Measurements from ENCODE around the gene RTL1.

RTL1 gene

GRCh38 chr14:100874411-100875091 is 29.0 kb downstream of the RTL1 start:
- TF ChIP-seq EP300 (IDR thresholded peaks at IDR 0.05; ENCODE audit: borderline replicate concordance) = no peak
- TF ChIP-seq USF1 (IDR thresholded peaks at IDR 0.05) = no peak
- TF ChIP-seq EGR1 (IDR thresholded peaks at IDR 0.05) = no peak
- TF ChIP-seq YY1 (IDR thresholded peaks at IDR 0.05; ENCODE audit: low read depth) = no peak
- TF ChIP-seq ZBTB7A (IDR thresholded peaks at IDR 0.05; ENCODE audit: low read depth) = no peak
- TF ChIP-seq TAF1 (IDR thresholded peaks at IDR 0.05; ENCODE audit: low read depth) = no peak
- no peak for TF ChIP-seq CREB1 (IDR thresholded peaks at IDR 0.05; ENCODE audit: low read depth)
- no peak for TF ChIP-seq TCF12 (IDR thresholded peaks at IDR 0.05; ENCODE audit: low read depth)
- no peak for TF ChIP-seq FOXM1 (IDR thresholded peaks at IDR 0.05; ENCODE audit: borderline replicate concordance, low read depth)

GRCh38 chr14:100874051-100874410 is 29.5 kb downstream of the RTL1 start:
- TF ChIP-seq TCF12 (IDR thresholded peaks at IDR 0.05; ENCODE audit: low read depth) (no peak), NFIC (IDR thresholded peaks at IDR 0.05) (no peak)

GRCh38 chr14:100873096-100873482 is 30.4 kb downstream of the RTL1 start:
- TF ChIP-seq TAF1 (IDR thresholded peaks at IDR 0.05; ENCODE audit: low read depth) = no peak
- no peak for TF ChIP-seq YY1 (IDR thresholded peaks at IDR 0.05; ENCODE audit: low read depth)
- TF ChIP-seq USF1 (IDR thresholded peaks at IDR 0.05) = no peak
- no peak for TF ChIP-seq ZBTB7A (IDR thresholded peaks at IDR 0.05; ENCODE audit: low read depth)
- no peak for TF ChIP-seq FOXM1 (IDR thresholded peaks at IDR 0.05; ENCODE audit: borderline replicate concordance, low read depth)
- TF ChIP-seq TCF12 (IDR thresholded peaks at IDR 0.05; ENCODE audit: low read depth) = no peak
- no peak for TF ChIP-seq MAX (IDR thresholded peaks at IDR 0.05)
- no peak for TF ChIP-seq CREB1 (IDR thresholded peaks at IDR 0.05; ENCODE audit: low read depth)
- TF ChIP-seq RAD21 (IDR thresholded peaks at IDR 0.05; ENCODE audit: low read depth) = no peak
- TF ChIP-seq TEAD4 (IDR thresholded peaks at IDR 0.05) = no peak
- no peak for TF ChIP-seq NFIC (IDR thresholded peaks at IDR 0.05)
- no peak for TF ChIP-seq REST (IDR thresholded peaks at IDR 0.05; ENCODE audit: low read depth)
- no peak for TF ChIP-seq EGR1 (IDR thresholded peaks at IDR 0.05)
- no peak for TF ChIP-seq CEBPB (IDR thresholded peaks at IDR 0.05)
- TF ChIP-seq EP300 (IDR thresholded peaks at IDR 0.05; ENCODE audit: borderline replicate concordance) = no peak

- TF ChIP-seq RAD21 (IDR thresholded peaks at IDR 0.05; ENCODE audit: low read depth) = no peak
- no peak for TF ChIP-seq CREB1 (IDR thresholded peaks at IDR 0.05; ENCODE audit: low read depth)
- TF ChIP-seq EP300 (IDR thresholded peaks at IDR 0.05; ENCODE audit: borderline replicate concordance) = no peak
- TF ChIP-seq CEBPB (IDR thresholded peaks at IDR 0.05) = no peak
- TF ChIP-seq REST (IDR thresholded peaks at IDR 0.05; ENCODE audit: low read depth) = no peak
- TF ChIP-seq MAX (IDR thresholded peaks at IDR 0.05) = no peak
- TF ChIP-seq USF1 (IDR thresholded peaks at IDR 0.05) = no peak
- no peak for TF ChIP-seq NFIC (IDR thresholded peaks at IDR 0.05)
- no peak for TF ChIP-seq TEAD4 (IDR thresholded peaks at IDR 0.05)
- TF ChIP-seq TCF12 (IDR thresholded peaks at IDR 0.05; ENCODE audit: low read depth) = no peak
- no peak for TF ChIP-seq ZBTB7A (IDR thresholded peaks at IDR 0.05; ENCODE audit: low read depth)
- TF ChIP-seq EGR1 (IDR thresholded peaks at IDR 0.05) = no peak
- TF ChIP-seq TAF1 (IDR thresholded peaks at IDR 0.05; ENCODE audit: low read depth) = no peak
- no peak for TF ChIP-seq YY1 (IDR thresholded peaks at IDR 0.05; ENCODE audit: low read depth)
- no peak for TF ChIP-seq FOXM1 (IDR thresholded peaks at IDR 0.05; ENCODE audit: borderline replicate concordance, low read depth)
Observed at GRCh38 chr14:100872259-100873095, 31.0 kb downstream of the RTL1 start.

Data from Ishikawa (cell line).